HG03139 (cell line): Measurements from ENCODE around the gene EVC.

Experiments
- ATAC-seq: cut with Tn5 transposase; IDR thresholded peaks from one replicate; pipeline ENCODE4 v1.9.1; 2021; ENCODE audit not compliant: unreplicated experiment

EVC gene

DNA sequence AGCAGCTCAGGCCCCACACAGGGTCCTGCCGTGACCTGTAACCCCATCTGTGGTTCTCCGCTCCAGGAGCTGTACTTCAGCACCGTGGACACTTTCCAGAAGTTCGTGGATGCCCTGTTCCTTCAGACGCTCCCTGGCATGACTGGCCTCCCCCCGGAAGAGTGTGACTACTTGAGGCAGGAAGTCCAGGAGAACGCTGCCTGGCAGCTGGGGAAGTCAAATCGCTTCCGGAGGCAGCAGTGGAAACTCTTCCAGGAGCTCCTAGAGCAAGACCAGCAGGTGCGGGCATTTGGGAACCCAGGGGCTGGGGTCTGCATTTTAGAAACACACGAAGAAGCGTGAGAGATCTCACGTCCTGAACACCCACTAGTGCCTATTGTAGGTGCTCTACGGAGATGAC lies 72.5 kb downstream of the EVC start:
- ATAC-seq = no peak

DNA sequence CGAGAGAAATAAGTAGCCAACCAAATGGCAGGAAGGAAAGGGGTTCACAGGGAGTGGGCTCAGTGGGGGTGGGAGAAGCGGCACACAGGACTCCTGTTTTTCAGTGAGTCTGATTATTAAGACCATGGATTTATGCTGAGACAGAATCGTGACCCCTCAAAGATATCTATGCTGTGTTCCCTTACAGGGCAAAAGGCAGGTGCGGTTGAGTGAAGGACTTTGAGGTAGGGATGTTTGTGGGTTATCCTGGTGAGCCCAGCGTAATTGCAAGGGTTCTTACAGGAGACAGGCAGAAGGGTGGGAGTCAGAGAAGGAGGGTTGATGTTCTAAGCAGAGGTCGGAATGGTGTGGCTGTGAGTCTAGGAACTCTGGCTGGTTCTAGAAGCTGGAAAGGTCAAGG lies 73.0 kb downstream of the EVC start:
- ATAC-seq = no peak

DNA sequence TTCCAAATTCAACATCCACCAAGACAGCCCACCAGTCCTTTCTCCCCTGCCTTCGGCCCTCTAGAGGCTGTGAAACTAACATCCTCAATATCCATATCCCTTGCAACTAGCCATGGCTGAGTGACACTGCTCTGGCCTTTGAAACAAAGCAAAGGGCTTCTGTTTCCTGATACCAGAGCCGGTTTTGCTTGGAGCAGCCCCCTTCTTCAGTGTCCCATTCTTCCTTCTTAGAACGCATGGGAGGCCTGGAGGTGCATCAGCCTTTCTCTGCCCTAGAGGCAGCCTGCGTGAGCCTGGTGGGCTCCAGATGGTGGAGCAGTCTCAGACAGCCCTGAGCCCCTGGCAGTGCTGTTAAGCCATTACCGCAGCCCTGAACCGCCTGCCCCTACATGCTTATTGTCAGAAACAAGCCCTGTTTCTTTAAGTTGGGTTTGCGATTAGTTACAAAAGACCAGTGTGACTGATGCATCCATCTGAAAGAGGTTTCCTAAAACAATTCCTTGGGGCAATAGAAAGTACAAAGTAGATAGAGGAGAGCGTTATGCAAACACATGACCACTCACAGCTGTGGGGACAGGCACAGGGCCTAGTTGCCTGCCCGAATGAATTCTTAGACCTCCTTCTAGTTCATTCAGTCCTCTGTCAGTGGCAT lies 74.1 kb downstream of the EVC start:
- ATAC-seq = no peak

DNA sequence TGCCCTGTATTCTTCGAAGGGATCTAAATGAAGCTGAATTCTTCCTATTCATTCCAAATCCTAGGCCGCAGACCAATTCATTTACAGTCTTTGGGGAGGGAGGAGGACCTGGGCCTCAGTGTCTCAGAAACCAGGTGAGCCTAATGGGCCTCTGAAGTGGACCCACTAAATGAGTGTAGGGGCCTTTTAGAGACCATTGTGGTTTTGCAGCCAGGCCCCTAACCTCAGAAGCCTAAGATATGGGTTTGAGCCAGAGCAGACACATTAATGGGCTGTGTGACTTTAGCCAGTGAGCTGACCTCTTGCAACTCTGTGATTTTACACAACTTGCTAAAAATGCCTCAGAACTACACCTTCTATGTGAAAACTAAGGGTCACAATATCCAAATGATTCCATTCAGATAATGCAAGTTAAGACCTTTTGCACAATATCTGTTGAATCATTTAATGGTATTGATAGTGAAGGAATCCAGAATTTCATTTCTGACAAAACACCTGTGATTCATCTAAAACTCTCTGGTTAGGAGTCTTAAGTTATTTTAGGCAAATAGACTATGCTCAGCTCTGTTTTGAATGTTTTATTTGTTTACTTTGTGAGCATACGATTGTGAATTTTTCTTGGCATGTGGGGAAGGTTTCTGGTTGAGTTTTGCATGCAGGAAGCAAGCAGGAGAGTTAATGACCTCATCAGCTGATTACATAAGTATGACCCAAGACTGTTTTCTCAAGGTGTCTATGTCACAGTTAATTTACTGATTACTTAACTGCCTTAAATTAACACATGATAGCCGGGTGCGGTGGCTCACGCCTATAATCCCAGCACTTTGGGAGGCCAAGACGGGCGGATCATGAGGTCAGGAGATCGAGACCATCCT lies 75.0 kb downstream of the EVC start:
- no peak for ATAC-seq

DNA sequence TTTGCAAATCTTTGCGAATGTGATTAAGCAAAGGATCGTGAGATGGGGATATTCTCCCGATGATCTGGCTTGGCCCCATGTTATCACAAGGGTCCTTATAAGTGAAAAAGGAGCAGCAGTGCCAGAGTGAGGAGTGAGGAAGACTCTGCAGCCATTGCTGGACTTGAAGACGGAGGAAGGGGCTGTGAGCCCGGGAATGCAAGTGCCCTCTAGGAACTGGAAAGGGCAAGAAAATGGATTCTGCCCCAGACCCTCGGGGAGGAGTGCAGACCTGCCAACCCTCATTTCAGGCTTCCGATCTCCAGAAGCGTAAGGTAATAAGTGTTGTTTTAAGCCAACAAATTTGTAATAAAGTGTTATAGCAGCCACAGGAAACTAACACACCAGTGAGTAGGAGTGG lies 76.3 kb downstream of the EVC start:
- no peak for ATAC-seq

DNA sequence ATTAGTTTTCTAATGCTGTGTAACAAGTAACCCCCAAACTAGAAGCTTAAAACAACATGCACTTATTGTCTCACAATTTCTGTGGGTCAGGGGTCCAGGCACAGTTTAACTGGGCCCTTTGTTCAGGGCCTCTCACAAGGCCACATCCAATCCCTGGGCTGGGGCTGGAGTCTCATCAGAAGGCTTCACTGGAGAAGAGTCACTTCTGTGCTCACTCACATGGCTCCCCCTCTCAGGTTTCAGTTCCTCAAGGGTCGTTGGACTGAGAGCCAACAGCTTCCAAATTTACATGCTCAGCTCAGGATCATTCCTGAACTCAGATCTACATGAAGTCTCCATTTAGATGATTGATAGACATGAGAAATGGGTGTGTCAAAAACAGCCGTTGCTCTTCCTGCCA lies 77.1 kb downstream of the EVC start:
- ATAC-seq = no peak

DNA sequence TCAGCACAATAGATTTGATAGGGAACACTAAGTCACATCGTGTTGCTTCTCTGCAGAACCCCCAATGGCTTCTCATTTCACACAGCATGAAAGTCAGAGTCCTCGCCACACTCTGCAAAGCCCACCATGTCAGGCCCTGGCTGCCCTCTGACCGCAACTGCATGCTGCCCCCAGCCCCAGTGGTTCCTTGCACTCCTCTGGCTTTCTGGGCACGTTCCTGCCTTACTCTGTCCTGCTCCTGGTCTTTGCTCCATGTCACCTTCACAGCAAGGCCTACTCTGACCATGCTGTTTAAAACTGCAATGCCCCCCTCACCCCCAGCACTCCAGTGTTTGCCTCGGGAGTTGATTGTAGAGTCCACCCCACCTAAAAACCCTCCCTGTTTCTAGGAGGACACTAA lies 78.1 kb downstream of the EVC start:
- no peak for ATAC-seq

DNA sequence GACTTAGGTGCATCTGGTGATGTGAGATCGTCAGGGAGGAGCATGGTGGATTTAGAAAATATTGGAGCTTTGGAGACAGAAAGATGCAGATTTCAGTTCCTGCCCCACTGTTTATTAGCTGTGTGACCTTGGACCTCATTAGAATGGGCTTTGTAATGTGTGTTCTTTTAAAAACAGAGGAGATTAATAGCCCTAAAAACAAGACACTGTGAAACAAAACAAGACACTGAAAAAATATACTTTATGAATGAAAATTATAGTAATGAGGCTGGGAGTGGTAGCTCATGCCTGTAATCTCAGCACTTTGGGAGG lies 79.5 kb downstream of the EVC start:
- no peak for ATAC-seq

DNA sequence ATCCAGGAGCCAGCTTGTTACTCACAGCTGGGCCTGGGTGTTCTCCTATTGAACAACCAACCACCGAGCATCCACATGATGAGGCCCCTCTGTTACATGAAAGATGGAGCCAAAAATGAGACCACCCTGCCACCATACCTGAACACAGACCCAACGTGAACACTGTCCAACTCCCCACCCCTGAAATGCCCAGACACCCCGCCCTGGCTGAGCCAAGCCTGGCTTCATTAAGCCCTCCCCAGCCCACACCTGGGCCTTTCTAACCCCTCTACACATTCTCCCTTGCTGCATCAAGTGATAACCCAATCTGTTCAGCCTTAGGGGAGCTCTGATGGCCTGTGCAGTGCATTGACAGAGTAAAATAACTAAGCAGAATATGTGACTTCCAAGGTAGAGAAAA lies 80.7 kb downstream of the EVC start:
- ATAC-seq = no peak

DNA sequence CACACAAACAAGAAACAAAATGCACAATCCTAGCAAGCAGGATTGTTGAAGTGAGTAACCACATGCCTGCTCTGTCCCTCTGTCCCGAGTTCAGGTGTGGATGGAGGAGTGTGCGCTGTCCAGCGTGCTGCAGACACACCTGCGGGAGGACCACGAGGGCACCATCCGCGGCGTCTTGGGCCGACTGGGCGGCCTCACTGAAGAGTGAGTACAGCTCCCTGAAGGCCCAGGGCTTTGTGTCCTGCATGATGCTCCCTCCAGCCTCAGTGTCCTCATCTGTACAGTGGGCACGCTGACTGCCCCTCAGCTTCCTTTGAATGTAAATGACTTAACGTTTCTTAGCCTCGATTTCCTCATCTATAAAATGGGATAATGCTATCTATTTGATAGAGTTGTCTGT lies 82.5 kb downstream of the EVC start:
- no peak for ATAC-seq

DNA sequence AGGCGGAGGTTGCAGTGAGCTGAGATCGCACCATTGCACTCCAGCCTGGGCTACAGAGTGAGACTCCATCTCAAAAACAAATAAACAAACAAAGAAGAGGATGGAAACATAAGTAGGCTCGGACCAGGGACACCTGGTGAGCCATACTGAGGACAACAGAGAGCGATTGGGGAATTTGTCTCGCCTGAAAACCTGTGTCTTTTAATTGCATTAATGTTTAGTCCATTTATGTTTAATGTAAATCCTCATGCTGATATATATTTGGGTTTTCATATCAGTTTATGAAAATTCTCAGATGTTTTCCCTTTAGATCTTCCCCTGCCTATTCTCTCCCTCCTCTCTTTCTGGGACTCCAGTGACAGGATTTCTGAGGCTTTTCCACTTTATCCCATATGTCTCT lies 84.6 kb downstream of the EVC start:
- no peak for ATAC-seq

DNA sequence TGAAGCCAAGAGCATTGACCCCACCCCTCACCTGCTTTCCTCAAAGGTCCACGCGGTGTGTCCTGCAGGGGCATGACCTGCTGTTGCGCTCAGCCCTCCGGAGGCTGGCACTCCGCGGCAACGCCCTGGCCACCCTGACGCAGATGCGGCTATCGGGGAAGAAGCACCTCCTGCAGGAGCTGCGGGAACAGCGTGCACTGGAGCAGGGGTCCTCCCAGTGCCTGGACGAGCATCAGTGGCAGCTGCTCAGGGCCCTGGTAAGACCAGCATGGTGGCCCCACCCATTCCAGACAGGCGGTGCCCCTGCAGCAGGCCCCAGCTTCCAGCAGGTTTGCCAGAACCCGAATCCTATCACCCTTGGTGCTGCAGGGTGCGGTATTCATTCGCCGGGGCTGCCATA lies 86.0 kb downstream of the EVC start:
- ATAC-seq = no peak

DNA sequence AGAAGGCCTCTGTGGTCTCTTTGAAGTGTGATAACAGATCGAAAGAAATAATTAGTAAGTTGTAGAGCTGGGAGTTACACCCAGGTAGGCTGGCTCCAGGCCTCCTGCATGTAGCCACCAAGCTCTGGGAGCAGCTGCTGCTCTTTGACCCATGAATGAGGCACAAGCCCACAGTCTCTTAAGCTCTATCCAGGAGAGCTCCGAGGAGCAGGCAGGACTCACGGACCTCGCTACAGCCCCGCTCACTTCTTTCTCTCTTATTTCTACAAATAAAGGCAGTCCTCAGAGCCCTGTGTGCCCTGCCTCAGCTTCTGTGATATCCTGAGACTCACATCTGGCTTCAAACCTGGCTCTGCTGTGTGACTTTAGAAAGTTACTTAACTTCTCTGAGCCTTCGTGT lies 86.9 kb downstream of the EVC start:
- no peak for ATAC-seq

DNA sequence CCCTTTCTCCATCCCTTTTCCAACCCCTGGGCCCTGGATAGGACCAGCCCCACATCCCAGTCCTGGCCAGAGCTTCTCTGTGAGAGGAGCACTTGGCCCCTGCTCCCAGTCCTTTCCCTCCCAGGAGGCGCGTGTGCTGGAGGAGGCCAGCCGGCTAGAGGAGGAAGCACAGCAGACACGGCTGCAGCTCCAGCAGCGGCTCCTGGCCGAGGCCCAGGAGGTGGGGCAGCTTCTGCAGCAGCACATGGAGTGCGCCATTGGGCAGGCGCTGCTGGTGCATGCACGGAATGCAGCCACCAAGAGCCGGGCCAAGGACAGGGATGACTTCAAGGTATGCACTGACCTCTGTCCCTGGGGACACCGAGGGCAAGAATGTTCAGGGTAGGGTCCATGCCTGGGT lies 87.5 kb downstream of the EVC start:
- no peak for ATAC-seq

DNA sequence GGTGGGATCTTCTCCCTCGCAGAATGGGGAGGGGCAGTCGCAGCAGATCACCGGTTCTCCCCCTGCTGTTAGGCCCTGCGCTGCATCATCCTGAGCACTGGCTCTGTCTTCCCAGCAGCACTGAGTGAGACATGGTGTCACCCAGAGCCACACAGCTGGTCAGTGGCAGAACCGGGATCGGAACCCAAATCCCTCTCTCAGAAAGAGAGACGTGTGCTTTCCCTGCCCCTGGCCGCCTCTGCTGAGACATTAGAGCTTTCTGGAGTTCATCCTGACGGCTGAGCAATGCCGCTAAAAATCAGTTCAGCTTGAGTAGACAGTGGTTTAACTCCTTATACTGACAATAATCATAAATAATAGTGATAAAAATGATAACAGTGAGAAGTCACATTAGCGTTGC lies 87.9 kb downstream of the EVC start:
- ATAC-seq = no peak

DNA sequence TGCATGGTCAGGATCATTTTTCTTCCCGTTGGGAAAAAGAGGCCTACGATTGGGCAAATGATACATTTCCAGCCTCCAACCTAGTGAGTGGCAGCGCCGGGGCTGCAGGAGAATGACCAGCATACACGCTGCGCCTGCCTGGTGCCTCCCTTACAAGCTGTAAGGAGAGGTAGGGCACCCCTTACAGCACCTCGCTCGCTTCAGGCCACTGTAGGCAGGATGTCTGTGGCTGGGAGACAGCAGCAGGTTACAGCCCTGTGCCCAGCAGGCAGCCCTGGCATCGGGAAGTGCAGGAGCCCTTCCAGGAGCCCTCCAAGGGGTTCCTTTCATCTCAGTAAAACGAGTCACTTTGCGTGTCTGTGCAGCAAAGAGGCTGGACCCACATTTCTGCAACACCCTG lies 88.4 kb downstream of the EVC start:
- ATAC-seq = no peak

DNA sequence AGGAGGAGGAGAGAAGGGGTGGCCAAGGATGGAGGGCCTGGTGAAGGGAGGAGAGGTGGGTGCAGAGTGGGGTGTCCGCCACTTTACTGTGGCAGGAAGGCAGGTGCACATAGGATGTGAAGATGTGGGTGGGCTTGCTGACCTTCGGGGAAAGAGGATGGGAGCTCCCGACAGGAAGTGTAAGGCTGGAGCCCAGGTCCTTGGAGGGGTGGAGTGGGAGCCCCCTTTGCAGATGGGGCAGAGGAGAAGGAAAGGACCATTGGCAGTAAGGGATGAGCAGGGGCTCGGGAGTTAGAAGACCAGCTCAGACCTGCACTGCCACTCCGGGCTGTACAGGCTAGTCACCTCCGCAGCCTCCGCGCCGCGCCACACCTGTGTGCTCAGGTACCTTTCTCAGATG lies 89.5 kb downstream of the EVC start:
- ATAC-seq = no peak

DNA sequence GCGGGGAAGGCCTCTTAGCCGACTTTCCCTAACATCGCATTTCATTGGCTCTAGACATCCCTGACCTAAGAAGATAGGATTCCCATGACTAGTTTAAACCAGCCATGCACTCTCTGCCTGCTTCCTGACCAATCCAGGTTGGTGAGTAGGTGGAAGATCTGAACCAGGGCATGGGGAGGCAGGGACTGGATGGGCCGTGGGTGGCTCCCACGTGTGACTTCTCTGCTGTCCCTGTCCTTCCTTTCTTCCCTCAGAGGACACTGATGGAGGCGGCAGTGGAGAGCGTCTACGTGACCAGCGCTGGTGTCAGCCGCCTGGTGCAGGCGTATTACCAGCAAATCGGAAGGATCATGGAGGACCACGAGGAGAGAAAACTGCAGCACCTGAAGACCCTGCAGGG lies 90.7 kb downstream of the EVC start:
- ATAC-seq = no peak

DNA sequence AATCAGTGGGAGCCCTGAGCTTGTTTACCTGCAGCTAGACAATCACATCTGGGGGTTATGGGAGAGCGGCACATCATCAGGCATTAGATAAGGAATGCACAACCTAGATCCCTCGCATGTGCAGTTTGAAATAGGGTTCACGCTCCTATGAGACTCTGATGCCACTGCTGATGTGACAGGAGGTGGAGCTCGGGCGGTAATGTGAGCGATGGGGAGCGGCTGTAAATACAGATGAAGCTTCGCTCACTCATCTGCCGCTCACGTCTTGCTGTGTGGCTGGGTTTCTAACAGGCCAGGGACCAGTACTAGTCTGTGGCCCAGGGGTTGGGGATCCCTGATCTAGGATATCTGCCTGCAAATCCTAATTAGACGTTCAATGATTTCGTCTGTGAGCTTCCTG lies 91.6 kb downstream of the EVC start:
- no peak for ATAC-seq

DNA sequence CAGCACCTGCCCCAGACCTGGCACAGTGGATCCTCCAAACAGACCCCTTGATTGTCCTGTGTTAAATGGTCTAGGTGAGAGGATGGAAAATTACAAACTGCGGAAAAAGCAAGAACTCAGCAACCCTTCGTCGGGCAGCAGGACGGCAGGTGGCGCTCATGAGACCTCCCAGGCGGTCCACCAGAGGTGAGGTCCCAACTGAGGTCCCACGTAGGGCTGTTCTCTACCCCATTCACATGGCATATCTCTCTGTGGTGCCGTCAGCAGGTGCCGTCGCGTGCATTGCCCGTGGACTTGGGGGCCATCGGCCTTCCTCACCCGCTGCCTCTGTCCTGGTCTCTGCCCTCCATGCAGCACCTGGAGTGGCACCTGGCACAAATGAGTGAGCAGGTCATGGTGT lies 93.7 kb downstream of the EVC start:
- ATAC-seq = no peak

DNA sequence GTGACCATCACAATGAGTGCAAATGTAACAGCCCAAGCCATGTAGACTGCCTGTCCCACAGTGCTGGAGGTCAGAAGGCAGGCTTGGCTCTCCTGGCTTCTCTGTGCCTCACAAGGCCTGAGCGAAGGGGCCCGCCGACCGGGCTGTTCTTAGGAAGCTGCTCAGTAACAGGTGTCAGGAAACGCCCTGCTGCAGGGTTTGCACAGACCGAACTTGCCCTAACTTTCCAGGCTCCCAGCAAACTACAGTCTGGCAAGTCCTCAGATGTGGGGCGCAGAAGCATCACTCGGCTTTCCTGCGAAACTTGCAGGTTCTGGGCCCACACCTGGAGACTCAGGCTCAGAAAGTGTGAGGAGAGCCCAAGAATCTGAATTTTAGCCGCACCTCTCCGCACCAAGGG lies 94.3 kb downstream of the EVC start:
- ATAC-seq = no peak

DNA sequence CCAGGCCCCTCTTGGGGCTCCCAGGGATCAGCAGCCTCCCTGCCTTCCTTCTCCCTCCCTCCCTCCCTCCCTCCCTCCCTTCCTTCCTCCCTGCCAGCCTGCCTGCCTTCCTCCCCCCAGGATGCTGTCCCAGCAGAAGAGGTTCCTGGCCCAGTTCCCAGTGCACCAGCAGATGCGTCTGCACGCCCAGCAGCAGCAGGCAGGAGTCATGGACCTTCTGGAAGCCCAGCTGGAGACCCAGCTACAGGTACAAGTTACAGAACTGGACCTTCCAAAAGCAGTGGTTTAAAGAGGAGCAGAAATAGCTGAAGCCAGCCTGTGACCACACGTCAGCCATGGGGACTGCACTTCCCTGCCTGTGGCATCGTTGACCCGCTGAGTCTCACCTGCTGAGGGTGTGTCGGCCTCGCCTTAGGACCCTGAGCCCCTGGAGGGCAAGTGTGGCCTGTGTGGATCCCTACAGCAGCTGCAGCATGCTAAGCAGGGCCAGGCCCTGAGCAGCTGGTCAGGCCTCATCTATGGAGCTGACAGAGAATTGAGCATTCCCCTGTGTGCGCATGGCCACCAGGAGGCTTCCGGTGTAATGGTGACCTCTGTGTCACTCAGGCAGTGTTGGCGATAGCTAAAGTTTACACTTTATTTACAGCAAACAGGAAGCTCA lies 97.2 kb downstream of the EVC start:
- no peak for ATAC-seq
